HG02938 (cell line): ENCODE results near the gene PIEZO2.

Experiments
- ATAC-seq: cut with Tn5 transposase; IDR thresholded peaks from one replicate; pipeline ENCODE4 v1.9.1; 2021; ENCODE audit warnings: mild to moderate bottlenecking, moderate library complexity; ENCODE audit not compliant: unreplicated experiment

PIEZO2 gene

DNA sequence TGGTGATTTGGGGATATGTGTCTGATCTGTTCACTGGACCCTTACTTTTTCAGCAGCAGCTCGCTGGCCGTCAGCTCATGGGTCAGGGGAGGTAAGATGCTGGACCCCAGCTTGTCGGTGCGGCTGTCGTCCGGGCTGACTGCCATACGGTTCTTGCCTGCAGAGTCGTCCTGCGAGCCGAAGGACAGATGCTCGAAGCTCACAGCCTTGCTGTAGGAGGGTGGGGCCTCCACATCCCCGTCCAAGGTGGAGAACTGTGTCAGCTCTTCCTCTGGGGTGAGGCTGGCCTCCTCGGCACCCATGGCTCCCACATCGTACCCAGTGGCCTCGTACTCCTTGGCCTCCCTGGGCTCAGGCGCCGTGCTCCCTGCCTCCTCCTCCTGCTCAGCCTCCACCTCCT, 444.1 kb downstream of the PIEZO2 start:
- no peak for ATAC-seq

DNA sequence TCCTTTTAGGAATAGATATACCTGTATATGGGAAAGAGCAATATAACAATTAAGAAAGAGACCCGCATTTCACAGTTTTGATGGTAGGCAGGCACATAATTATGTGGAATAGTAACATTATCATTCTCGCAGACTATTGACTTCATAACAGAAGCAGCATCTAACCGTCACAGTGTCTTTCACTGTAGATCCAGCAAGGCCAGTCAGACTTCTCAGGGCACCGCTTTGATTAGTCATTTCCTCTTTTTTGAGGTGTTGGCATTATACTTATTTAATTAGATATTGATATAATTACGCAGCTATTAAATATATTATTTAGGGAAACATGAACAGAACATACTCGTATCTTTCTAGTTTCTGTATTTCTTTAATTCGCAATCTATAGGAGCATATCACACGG, 447.2 kb downstream of the PIEZO2 start:
- no peak for ATAC-seq

DNA sequence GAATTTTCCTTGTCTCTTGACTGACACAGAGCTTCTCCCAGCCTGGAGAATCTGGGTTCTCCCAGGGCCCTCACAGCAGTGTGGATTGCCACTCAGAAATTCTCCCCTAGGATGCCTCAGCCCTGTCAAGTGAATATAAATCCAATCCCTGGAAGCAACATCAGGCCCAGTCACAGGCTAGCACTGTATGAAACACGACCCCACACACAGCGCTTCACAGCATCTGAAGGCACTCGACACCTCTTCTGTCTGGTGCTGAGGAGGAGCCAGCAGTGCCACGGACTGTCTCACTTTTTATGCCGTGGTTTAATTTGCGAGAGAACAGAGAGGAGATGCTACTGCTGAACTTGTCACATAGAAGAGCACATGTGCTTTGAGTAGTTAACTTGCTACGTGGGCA, 459.0 kb downstream of the PIEZO2 start:
- no peak for ATAC-seq

DNA sequence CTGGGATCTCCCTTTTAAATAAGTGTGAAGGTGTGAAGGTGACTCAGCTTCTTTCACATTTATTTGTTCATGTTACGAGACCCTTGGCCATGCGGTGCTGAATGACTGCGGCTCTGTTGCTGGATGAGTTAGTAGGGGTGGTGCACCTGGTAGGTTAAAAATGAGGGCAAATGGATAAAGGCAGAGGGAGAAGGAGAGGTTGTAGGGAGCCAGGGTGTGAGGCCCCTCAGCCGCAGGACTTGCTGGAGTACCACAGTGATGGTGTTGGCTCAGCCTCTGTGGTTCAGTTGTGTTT, 459.4 kb downstream of the PIEZO2 start:
- ATAC-seq, result no peak

DNA sequence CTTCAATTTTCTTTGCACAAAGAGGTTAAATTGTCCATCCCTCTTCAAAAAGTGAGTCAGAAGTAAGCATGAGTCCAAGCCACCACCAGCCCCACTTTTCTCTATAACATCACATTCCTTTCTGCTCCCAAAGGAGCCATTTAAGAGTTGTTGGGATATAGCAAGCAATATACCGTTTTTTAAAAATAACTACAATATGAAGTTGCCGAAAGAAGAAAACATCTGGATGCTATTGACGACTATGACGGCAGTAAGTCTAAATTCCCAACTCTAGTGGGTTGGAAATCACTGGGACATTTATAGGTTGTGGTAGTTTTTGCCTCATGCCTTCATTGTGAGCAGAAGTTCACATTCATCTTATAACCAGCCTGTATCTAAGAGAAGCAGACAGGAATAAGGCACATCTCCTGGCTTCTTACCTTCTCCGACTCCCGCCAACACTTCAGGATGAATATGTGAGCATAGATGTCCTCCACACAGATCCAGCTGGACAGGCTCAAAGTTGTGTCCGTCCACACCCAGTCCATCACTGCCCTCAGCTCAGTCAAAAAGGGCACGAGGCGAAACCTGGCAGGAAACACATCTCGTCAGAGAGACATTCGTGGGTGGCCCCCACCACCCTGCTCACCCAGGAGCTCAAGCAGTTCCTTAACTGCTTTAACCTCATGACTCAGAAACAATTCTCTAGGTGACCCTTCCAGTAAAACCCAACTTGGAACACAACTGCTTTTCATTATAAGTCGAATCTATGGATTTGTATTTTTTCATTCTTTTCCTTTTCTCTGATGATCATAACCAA, 459.9 kb downstream of the PIEZO2 start:
- ATAC-seq, result no peak

DNA sequence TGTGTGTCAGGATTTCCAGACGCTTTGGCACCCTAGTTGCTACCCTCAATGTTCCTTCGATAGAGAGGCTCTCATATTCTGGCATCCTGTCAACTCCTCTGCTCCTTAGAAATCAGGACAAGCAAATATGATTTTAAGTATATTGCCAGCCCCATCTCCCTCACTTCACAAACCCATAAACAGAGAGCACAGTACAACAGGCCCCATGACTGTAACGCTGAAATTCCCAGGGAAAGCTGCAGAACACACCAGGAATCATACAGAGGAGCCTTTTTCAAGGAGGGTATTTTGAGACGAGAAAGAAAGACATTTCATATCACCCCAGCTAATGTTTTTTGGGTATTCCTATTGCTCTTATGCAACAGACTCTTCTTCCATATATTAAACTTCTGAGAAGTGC, 460.6 kb downstream of the PIEZO2 start:
- no peak for ATAC-seq

DNA sequence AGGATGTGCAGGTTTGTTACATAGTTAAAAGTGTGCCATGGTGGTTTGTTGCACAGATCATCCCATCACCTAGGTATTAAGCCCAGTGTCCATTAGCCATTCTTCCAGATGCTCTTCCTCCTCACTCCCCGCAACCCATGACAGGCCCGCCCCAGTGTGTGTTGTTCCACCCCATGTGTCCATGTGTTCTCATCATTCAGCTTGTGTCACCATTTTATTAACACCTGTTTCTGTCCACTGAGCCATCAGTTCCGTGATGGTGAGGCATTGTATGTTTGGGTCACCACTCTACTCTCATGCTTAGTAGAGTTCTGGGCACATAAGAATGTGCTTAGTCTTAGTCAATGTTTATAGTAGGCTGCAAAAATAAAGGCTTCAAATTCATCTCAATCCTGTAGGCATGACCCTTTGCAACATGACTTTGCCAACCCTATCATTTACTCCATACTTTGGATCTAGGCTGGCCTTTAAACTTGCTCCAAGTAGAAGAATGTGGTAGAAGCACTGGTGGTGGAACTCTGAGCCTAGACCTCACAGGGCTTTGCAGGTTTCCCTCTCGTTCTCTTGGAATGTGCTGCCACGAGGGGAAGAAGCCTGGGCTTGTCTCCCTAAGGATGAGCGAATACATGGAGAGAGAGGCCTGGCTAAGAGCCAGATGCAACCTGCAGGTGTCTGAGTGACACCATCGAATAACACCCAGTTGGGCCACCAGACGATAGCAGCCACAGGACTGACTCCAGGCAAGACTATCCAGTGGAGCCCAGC, 462.0 kb downstream of the PIEZO2 start:
- no peak for ATAC-seq

DNA sequence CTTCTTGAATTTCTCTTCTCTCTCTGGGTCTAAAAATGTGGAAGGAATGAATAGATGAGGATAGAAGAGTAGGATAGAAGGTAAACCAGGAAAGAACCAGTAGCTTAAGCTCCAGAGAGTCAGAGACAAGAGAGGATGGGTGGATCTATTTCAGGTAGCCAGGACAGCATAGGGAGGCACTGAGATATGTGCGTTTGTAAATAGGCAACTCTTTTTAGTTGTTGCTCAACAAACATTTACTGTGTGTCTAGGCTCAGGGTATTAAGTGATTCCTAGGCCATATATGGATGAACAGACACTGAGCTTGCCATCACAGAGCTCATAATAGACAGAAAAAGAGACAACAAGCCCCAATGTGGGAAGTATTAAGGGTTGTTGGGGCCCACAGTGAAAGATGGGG, 463.1 kb downstream of the PIEZO2 start:
- no peak for ATAC-seq

DNA sequence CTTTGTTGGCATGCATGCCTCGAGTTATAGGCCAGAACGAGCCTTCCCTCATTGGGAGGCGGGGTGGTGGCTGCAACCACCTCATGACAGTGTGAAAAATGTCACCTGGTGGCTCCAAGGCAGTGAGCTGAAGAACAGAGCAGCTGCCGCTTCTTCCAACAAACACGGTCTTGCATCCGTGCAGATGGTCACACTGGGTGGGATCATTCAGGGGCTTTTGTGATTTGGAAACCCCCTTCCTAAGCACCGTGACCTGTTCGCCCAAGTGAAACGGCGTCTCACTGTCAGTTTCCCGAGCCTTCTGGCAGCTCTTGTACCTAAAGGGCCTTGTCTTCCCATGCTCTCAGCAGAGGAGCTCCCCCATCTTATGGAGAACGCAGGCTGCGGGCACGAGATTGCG, 463.9 kb downstream of the PIEZO2 start:
- ATAC-seq, result no peak

DNA sequence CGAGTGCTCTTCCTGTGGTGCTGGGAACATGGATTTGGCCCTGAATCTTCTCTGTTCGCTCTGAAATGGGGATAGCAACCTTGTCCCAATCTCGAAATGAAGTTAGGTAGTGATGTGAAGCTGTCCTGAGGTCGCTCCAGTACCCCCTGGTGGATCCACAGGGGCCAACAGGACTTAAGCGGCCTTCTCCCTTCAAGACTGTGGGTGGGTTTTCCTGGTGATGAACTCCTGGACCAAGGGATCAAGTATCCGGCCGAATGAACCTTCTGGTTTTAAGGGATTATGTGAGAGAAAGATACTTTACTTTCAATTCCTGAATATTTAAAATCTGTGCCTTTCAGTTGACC, 467.0 kb downstream of the PIEZO2 start:
- no peak for ATAC-seq

DNA sequence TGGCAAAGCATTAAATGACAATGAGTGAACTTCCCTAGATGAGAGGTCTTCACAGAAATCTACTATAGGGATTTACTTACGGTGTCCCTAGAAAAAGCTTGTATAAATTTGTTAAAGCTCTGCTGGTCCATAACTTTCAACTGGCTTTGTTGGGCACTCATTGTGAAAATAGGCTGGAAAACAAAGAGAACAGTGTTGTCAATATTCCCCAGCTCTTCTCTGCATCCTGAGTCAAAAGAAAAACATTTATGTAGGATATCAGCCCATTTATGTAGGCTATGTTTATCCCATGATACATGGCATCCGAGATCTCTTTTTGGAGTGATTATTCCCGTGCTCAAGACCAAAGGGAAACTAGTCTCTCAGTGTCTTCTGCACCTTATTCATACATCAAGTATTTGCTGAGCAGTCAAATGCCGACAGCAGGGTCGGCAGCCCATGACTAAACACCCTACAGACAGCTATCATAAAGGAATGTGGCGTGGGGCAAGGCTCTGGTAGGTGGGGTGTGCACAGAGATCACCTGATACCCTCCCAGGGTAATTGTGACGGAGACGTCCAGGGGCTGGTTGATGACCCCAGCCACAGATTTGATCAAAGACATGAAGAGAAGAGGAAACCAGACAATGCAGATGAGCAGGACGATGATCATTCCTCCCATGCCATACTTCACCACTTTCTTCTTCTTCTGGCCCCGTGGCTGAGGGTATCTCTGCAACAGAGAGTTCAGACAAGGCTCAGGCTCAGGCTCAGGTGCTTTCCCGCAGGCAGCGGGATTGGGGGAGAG, 467.6 kb downstream of the PIEZO2 start:
- no peak for ATAC-seq

DNA sequence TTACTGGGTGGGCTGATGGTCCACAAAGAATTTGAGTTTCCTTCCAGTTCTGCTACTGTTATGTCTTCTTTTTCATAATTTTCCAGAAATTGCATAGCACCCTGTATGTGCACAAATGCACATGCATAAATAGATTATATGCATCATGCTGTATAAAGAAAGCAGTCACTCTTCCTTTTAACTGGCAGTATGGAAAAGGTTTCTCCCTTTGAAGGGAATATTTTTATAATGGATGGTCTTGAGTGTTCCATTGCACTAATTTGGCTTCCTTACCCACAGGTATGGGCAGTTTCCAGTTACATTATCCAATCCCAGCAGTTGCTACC, 469.1 kb downstream of the PIEZO2 start:
- ATAC-seq, result no peak

DNA sequence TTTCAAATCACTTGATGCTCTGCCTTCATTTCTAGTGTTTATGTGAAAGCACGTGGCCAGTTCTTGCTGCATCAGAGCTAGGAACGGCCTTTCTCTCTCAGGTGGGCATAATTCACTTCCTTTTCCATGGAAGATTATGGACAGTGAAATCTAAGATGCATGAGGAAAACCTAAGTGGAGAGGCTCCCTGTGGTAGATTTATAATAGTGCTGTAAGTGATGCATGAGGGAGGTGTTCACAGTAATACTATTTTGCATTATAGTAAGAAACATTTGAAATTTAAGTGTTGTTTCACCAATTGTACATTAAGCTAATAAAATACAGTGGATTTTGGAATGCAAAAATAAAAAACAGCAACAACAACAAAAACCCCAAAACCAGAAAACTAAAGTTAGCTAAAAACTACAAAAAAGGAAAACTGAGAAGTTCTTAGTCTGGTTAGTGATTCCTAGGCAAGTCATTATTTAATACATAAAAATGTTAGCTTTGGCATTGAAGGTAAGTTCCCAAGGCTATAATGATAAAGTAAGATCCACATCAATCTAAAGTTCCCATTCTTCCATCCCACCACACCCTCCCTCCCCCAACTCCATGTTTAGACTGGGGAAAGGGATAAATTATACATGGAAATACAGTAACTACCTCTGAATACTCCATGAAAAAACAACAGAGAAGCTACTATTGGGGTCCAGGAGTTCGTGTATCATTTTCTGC, 469.7 kb downstream of the PIEZO2 start:
- ATAC-seq, result no peak

DNA sequence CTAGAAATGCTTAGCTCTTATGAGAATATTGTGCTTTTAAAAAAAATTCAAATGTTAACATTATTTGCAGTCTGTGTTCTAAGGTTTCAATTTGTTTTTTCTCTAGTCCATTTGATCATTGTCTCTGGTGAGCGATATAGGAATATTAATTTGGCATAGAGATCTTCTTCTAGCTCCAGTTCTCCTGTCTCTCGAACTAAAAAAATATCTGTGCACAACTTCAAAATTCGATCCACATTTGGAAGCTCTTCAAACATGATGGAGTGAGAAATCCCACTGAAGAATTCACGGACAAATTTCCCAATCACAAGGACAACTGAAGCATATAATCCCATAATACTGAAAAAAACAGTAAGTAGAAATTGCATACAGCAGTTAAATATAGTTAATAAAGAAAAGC, 477.9 kb downstream of the PIEZO2 start:
- no peak for ATAC-seq

DNA sequence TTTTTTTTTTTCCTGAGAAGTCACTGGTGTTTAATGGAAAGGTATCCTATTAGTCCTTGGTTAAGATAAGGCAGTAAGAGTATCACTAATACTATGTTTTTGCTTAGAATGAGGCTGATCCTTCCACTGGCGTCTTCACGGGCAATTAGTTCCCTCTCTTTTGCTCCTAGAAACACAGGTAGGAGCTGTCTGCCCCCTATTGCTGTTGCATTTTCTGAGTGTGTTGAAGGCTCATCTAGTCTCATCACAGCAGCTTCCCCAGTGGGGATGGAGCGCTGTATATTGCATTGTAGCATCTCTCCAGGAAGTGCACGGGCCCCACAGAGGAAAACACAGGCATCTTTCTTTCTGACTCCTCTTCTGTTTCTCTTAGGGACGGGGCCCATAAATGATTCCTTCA, 478.5 kb downstream of the PIEZO2 start:
- ATAC-seq, result no peak

DNA sequence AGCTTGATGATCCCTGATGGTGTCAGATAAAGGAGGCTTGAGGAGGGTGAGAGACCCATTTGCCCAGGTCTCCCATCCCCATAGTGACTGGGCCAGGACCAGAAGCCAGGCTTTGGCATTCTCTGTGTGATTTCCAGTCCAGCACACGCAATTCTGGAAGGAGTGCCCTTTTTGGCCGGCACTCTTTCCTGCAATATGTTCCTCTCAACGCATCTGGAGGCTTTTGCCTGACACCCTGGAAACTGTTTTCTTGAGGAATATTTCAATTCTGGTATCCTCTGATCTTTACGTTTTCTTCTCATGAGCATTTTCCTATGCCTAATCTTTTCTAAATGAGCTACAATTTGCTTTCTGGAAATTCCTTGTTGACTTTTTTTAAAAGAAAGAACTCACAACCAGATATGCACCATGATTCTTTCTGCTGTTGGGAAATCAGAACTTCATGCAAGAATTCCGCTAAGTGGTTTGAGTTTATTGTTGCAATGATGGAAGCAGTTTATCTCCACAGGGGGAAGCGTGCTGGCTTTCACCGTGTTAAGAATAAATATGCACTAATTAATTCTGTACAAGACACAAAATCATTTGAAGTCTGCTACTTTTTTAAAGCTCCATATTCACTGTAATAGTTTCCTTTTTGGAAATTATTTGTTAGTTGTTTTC, 479.8 kb downstream of the PIEZO2 start:
- ATAC-seq, result no peak

DNA sequence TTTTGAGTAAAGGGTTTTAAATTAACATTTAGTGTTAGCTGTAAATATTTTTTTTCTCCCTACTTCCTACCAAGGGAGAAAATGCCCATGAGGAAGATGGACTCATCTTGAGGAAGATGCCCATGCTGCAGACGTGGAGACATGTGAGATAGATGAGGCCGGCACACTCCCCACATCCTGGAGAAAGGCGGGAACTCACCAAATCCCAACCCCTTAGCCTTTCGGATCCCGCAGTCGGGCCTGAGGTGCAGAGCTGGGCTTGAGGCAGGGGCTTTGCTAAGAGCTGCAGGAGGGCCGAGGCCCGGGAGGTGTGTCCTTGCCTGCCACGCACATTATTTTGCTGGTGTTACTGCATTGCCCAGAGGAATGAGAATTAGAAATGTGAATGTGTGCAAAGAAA, 485.6 kb downstream of the PIEZO2 start:
- no peak for ATAC-seq

DNA sequence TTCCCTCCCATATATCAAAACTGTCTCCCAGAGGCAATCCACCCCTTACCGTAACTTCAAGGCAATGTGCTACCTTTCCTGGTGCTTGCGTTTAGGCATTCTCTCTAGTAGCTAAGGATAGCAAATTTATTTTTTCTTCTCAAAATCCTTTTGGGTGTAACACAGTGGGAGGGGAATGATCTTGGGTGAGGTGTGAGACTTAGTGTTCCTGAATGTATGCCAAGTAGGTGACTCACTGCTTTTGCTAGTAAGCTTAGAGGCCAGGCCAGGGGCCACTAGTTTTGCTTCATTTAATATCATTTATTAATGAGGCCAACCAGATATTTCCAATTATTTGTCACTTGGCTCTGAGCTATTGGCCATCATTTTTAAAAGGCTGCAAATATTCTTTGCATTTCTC, 488.1 kb downstream of the PIEZO2 start:
- no peak for ATAC-seq

DNA sequence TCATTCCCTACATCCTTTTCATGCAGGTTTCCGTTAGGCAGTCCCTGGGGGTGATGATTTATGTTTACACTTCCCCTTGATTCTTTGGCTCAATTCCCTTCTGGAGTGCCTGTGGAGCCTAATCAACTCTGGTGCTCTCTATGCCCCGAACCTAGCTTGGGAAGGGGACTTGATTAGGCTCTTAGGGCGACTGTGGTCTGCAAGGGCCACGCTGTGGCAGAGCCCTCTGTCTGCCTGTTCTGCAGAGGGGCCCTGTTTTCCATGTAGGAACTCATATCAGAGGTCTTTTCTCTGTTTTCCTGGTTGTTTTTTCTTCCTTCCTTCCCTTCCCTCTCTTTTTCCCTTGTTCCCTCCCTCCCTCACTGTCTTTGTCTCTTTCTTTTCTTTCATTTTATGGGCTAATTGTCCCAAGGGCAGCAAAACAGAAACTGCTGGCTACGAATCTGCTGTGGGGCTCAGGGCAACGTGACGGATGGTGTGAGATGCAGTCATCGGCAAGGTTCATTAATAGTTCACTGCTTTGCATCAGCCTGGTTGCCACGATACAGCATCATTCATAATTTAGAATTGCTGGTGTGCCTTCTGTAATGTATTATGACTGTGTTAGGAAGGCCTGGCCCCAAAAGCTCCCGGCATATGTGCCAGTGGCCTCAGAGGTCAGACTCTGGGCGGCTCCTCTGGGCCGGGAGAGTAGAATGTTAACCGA, 489.0 kb downstream of the PIEZO2 start:
- ATAC-seq, result no peak

DNA sequence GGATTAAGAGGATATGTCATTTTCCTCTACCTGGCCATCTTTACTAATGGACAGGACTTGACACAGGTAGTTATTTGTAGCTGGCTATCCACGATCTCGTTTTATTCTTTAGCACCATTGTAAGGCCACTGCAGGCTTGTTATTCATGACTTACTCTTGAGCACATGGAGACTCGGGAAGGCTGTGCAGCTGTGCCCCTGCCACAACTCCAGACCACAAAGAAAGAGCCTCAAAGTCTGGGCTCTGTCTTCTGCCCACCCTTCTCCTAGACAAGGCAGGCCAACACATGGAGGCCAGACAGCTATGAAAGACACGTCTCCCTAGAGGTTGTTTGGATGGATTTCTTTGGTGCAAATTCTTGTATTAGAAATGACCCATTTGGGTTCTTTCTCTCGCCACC, 489.8 kb downstream of the PIEZO2 start:
- ATAC-seq, result no peak
